ENCODE results near the gene SHPK.

Gene SHPK

GRCh38 chr17:3666516-3666915 lies 30.5 kb upstream of the SHPK start:
- no peaks in the 10 kb centered on the region for H3F3A ChIP-seq (ENCODE audit: insufficient read depth, low read length)
- H3K9ac ChIP-seq (ENCODE audit: low read length), result no peak overlapping the region
- no peaks in the 10 kb centered on the region for H4K20me1 ChIP-seq (ENCODE audit: insufficient read depth, low read length)
- peaks cover 22% of the 10 kb centered on the region for H3K4me1 ChIP-seq (ENCODE audit: insufficient read depth, low read length, severe bottlenecking)
- no peak overlapping the region for H3K4me2 ChIP-seq (ENCODE audit: low read length)
- TF ChIP-seq EZH2 (IDR thresholded peaks at IDR 0.05; ENCODE audit: borderline replicate concordance, low read length) (no peak), CTCF (IDR thresholded peaks at IDR 0.05; ENCODE audit: low read length) (no peak)
- H2AFZ ChIP-seq (ENCODE audit: low read length), result no peak overlapping the region
- no peaks in the 10 kb centered on the region for H3K9me2 ChIP-seq (ENCODE audit: low read depth, low read length)
- no peak overlapping the region for H3K4me3 ChIP-seq (ENCODE audit: low read depth, low read length, poor library complexity, severe bottlenecking)
- H3K9me3 ChIP-seq (ENCODE audit: low read length), result no peaks in the 10 kb centered on the region
- no peak overlapping the region for H3K27ac ChIP-seq (ENCODE audit: low read depth, low read length, poor library complexity, severe bottlenecking)
- no peaks in the 10 kb centered on the region for H3K27me3 ChIP-seq (ENCODE audit: insufficient read depth, low read length)
- 0 out of 2 replicates have a peak, but pooled peaks cover 7% of the 10 kb centered on the region for H3K79me2 ChIP-seq (ENCODE audit: insufficient read depth, low read length)
- H3K36me3 ChIP-seq (ENCODE audit: insufficient read depth, low read length), result no peaks in the 10 kb centered on the region

- Histone ChIP-seq H2AFZ (ENCODE audit: low read length) (no peak overlapping the region), H3K9me2 (ENCODE audit: low read depth, low read length) (no peaks in the 10 kb centered on the region), H3K9ac (ENCODE audit: low read length) (no peak overlapping the region), H3K79me2 (ENCODE audit: insufficient read depth, low read length) (0 out of 2 replicates have a peak, but pooled peaks cover 7% of the 10 kb centered on the region), H3K9me3 (ENCODE audit: low read length) (no peaks in the 10 kb centered on the region), H3K27ac (ENCODE audit: low read depth, low read length, poor library complexity, severe bottlenecking) (no peak overlapping the region), H3K4me2 (ENCODE audit: low read length) (no peak overlapping the region), H3K4me1 (ENCODE audit: insufficient read depth, low read length, severe bottlenecking) (peaks cover 22% of the 10 kb centered on the region), H4K20me1 (ENCODE audit: insufficient read depth, low read length) (no peaks in the 10 kb centered on the region), H3K4me3 (ENCODE audit: low read depth, low read length, poor library complexity, severe bottlenecking) (no peak overlapping the region), H3K36me3 (ENCODE audit: insufficient read depth, low read length) (no peaks in the 10 kb centered on the region), H3F3A (ENCODE audit: insufficient read depth, low read length) (no peaks in the 10 kb centered on the region), H3K27me3 (ENCODE audit: insufficient read depth, low read length) (no peaks in the 10 kb centered on the region)
- TF ChIP-seq CTCF (IDR thresholded peaks at IDR 0.05; ENCODE audit: low read length), result no peak
- TF ChIP-seq EZH2 (IDR thresholded peaks at IDR 0.05; ENCODE audit: borderline replicate concordance, low read length), result no peak
These were observed 29.8 kb upstream of the SHPK start for GRCh38 chr17:3665834-3666233.

GRCh38 chr17:3663102-3664011 lies 27.3 kb upstream of the SHPK start:
- H3K27ac ChIP-seq (ENCODE audit: low read depth, low read length, poor library complexity, severe bottlenecking), result no peak overlapping the region
- no peak overlapping the region for H3K4me3 ChIP-seq (ENCODE audit: low read depth, low read length, poor library complexity, severe bottlenecking)
- no peak overlapping the region for H3K4me2 ChIP-seq (ENCODE audit: low read length)
- no peaks in the 10 kb centered on the region for H3K79me2 ChIP-seq (ENCODE audit: insufficient read depth, low read length)
- H2AFZ ChIP-seq (ENCODE audit: low read length), result no peak overlapping the region
- no peak overlapping the region for H3K9ac ChIP-seq (ENCODE audit: low read length)
- no peaks in the 10 kb centered on the region for H3K27me3 ChIP-seq (ENCODE audit: insufficient read depth, low read length)
- no peaks in the 10 kb centered on the region for H3K9me3 ChIP-seq (ENCODE audit: low read length)
- TF ChIP-seq CTCF (IDR thresholded peaks at IDR 0.05; ENCODE audit: low read length) (no peak), EZH2 (IDR thresholded peaks at IDR 0.05; ENCODE audit: borderline replicate concordance, low read length) (no peak)
- no peaks in the 10 kb centered on the region for H3K9me2 ChIP-seq (ENCODE audit: low read depth, low read length)
- H3K4me1 ChIP-seq (ENCODE audit: insufficient read depth, low read length, severe bottlenecking), result peaks cover 10% of the 10 kb centered on the region
- no peaks in the 10 kb centered on the region for H4K20me1 ChIP-seq (ENCODE audit: insufficient read depth, low read length)
- no peaks in the 10 kb centered on the region for H3K36me3 ChIP-seq (ENCODE audit: insufficient read depth, low read length)
- no peaks in the 10 kb centered on the region for H3F3A ChIP-seq (ENCODE audit: insufficient read depth, low read length)

Measured in OCI-LY1 (cell line).